ENCODE measurements around the gene NPRL2.

Gene NPRL2

GRCh38 chr3:50303013-50303815 is 47.4 kb downstream of the NPRL2 start, which contains the start of gene HYAL1:
Gene HYAL1, minus strand, starts transcription at chr3:50303574. Its CDS starts 618 bp downstream, at chr3:50302956.
- DNase-seq = no peak

DNA sequence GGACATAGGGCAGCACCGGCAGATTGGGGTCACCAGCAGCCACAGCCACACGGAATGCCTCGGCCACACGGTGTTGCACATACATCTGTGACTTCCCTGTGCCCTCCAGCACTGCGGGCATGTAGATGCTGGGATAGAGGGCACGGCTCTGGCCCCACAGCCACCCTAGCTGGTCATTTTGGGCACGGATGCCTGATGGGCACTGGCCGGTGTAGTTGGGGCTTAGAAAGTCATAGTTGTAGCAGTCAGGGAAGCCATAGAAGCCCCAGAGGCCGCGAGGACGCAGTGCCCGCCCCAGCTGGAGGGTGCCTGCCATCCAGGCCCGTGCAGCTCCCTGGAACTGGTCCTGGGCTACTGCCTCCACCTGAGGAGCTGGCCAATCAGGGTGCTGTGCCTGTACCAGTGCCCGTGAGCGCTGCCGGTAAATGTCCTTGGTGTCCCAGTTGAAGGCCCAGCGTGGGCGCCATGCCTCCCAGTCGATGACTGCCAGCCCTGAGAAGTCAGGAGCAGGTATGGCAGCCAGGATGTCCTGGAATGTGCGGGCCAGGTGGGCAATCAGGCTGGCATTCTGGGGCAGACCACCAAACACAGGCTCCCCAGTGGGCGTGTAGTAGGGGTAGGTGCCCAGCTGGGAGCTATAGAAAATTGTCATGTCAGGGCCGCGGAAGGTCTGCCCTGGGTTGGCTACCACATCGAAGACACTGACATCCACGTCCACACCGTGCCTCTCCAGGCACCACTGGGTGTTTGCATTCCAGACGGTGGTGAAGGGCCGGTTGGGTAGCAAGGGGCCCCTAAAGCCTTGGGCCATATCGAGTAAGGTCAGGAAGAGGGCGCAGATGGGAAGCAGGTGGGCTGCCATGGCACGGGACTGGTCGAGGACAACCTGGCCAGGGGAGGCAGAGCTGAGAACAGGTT is 48.2 kb downstream of the NPRL2 start:
- no peak for DNase-seq

- no peak for DNase-seq
Observed at GRCh38 chr3:50300681-50301254, 49.8 kb downstream of the NPRL2 start.

DNA sequence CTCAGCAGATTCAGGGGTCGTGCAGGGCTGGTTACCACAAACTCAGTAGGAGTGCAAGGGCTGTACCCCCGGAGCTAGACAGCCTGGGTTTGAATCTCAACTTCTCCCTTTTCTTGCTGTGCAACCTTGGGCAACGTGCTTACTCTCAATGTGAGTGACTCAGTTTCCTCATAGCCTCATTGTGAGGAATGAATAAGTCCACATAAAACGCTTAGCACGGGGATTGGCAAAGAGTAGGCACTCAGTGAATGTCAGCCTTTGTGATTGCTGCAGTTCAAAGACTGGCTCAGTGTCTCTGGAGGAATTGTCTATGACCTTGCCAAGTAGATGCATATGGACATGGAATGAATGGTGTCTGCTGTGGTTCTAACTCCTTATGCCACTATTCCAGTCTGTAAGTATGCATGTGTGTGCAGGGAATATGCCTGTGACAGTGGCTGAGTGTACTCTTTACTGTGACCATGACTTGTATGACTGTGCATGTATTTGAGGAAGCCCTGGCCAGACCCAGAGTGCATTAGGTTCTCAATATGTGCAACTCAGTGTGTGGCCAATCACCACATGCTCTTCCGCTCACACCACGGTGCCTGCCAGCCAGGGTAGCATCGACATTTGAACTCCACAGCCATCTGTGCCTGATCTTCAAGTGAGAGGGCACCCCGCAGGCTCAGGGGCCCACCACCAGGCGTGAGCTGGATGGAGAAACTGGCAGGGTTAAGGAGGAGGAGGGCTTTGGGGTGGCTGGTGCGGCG is 50.5 kb downstream of the NPRL2 start:
- no peak for DNase-seq

DNA sequence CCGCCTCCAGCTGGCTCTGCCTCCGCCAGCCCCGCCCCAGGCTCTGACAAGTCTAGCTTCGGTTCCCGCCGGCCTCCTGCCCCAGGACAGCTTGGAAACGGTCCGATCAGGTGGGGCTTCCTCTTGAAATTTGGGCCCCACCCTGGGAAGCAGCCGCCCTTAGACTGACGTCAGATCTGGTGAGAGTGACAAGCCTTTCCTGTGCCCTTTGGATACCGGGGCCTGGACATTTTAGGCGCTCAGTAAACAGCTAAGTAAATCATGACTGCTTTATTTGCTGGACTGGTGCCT is 51.0 kb downstream of the NPRL2 start:
- no peak for DNase-seq

DNA sequence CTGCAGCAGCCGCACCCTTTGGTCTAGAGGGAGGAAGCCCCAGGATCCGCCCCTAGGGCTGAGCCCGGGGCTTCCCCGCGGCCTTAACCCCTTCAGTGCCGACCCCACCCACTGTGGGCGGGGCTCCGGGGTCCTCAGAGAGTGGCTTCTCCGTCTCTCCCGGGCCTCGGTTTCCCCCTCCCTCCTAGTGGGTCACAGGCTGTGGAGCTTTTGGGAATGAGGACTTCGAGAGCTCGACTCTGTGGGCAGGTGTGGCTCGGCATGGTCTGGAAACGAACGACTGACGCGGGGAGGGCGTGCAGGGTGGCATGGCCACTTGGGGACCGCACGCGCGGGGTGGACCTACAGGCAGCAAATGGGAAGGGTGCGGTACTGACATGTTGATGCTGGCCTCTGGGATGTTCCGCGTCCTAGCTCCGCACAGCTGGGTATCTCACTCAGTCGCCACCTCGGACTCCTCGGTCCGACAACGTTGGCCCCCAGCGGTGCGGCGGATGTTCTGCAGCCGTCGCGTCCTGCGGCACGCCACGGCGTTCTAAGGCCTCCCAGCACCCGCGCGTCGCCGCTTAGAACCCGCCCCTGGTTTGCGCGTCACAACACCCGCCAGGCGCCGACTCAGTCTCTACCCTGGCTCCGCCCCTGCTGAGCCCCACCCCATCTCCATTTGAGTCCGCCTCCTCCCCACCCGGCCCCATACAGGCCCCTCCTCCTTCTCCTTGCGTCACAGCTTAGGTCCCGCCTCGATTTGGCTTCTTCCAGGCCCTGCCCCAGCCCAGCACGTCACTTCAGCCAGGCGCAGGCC is 51.5 kb downstream of the NPRL2 start, which contains the start of the genes HYAL3 and NAA80:
Gene HYAL3, minus strand, starts transcription at position 570 of the 802 bp plus-strand sequence. CDS start 3,803 bp downstream, outside the sequence.
Gene NAA80, minus strand, starts transcription at position 570 of the 802 bp plus-strand sequence. CDS start 1,942 bp downstream, outside the sequence.
- DNase-seq = peak; percentile 97

DNA sequence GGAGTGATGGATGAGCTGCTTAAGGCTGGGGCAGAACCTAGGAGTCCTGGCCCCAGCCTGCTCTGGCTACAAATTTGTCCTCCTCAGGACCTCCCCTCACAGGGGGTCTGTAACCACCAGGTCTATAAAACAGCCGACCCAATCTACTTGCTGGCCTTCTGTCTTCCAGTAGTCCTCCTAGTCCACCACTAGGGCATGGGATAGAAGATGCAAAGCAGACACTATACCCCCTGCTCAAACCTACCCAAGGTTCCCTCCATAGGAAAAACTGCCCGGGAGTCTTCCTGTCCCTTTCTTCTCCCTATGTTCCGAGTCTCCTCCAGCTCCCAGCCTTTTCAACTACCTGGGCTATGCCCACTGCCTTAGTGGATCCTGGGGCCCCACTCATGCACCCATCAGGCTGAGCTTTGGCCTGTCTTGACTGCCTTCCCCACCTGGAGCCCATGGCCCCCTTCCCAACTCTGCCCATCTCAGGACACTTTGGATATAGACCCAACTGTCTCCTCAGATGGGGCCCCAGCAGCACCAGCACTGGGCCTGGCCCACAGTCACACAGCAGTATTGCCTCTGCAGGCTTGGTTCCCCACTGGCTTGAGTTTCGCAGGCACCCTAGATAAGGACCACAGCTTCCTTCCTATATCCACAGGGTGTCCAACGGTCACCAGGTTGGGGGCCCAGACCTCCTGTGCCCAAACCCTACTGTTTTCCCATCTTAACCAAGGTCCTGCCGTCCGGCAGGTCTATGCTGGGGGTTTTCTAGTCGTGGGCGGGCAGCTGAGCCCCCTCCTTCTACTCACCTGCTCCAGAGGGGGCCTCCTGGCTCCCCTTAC is 52.5 kb downstream of the NPRL2 start:
- DNase-seq = no peak

- no peak for DNase-seq
Observed at GRCh38 chr3:50297384-50297775, 53.2 kb downstream of the NPRL2 start.
